Measurements from ENCODE around the gene SBNO1.
A peak's percentile ranks its signal among the peaks of the same experiment; 100 is the strongest.
"Not testable (repeated sequence)": the region's sequence is repeated elsewhere in the genome, so short reads cannot be mapped to it uniquely, and the experiment has no call there.

Gene SBNO1

DNA sequence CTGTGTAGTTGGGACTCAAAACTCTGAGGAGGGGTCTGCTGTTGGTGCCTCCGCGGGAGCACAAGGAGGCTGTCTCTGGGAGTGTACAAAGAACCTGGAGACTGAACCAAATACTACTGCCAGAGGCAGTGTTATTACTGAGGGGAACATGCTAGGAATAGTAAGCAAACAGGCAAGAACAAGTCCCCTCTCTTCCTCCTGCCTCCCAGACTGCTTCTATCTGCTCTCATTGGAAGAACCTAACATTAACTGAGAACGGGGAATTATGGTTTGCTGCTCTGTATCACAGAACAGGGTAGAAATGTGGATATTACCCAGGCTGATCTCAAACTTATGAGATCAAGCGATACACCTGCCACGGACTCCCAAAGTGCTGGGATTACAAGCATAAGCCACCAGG is 14.7 kb upstream of the SBNO1 start:
- DNase-seq, result no peak
- Mint-ChIP-seq H3K27ac (no peak overlapping the region), H3K36me3 (no peaks in the 10 kb centered on the region), H3K4me1 (peaks cover 12% of the 10 kb centered on the region), H3K4me3 (no peak overlapping the region), H3K27me3 (no peaks in the 10 kb centered on the region), H3K9me3 (no peaks in the 10 kb centered on the region)
- CTCF ChIA-PET, result no interaction called here

DNA sequence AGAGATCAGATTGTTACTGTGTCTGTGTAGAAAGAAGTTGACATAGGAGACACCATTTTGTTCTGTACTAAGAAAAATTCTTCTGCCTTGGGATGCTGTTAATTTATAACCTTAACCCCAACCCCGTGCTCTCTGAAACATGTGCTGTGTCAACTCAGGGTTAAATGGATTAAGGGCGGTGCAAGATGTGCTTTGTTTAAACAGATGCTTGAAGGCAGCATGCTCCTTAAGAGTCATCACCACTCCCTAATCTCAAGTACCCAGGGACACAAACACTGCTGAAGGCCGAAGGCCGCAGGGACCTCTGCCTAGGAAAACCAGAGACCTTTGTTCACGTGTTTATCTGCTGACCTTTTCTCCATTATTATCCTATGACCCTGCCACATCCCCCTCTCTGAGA is 7.8 kb upstream of the SBNO1 start:
- DNase-seq, H3K27ac Mint-ChIP-seq, H3K9me3 Mint-ChIP-seq, H3K27me3 Mint-ChIP-seq, H3K4me3 Mint-ChIP-seq, CTCF ChIA-PET, H3K36me3 Mint-ChIP-seq, H3K4me1 Mint-ChIP-seq: not testable (repeated sequence)

DNA sequence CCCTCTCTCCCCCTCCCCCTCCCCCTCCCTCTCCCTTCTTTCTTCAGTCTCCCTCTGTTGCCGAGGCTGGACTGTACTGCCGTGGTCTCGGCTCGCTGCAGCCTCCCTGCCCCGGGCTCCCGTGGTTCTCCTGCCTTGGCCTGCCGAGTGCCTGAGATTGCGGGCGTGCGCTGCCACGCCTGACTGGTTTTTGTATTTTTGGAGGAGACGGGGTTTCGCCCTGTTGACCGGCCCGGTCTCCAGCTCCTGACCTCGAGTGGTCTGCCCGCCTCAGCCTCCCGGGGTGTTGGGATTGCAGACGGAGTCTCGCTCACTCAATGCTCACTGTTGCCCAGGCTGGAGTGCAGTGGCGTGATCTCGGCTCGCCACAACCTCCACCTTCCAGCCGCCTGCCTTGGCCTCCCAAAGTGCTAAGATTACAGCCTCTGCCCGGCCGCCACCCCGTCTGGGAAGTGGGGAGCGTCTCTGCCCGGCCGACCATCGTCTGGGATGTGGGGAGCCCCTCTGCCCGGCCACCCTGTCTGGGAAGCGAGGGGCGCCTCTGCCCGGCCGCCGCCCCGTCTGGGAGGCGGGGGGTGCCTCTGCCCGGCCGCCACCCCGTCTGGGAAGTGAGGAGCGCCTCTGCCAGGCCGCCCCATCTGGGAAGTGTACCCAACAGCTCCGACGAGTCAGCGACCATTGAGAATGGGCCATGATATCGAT is 7.2 kb upstream of the SBNO1 start:
- CTCF ChIA-PET, H3K4me1 Mint-ChIP-seq, H3K9me3 Mint-ChIP-seq, DNase-seq, H3K27ac Mint-ChIP-seq, H3K4me3 Mint-ChIP-seq, H3K36me3 Mint-ChIP-seq, H3K27me3 Mint-ChIP-seq: not testable (repeated sequence)

- Mint-ChIP-seq H3K27ac (no peak overlapping the region), H3K4me1 (peaks cover 2% of the 10 kb centered on the region), H3K36me3 (no peaks in the 10 kb centered on the region), H3K9me3 (no peaks in the 10 kb centered on the region), H3K27me3 (peaks cover 9% of the 10 kb centered on the region), H3K4me3 (no peak overlapping the region)
- no peak for DNase-seq
- CTCF ChIA-PET, result no interaction called here
Observed at GRCh38 chr12:123369229-123369628, 4.6 kb upstream of the SBNO1 start.

GRCh38 chr12:123368431-123368830 is 3.8 kb upstream of the SBNO1 start:
- H3K4me3 Mint-ChIP-seq, H3K4me1 Mint-ChIP-seq, CTCF ChIA-PET, H3K27me3 Mint-ChIP-seq, DNase-seq, H3K36me3 Mint-ChIP-seq, H3K9me3 Mint-ChIP-seq, H3K27ac Mint-ChIP-seq: not testable (repeated sequence)

GRCh38 chr12:123367511-123367910 is 2.9 kb upstream of the SBNO1 start:
- Mint-ChIP-seq H3K4me3 (no peak overlapping the region), H3K27me3 (no peaks in the 10 kb centered on the region), H3K4me1 (peaks cover 11% of the 10 kb centered on the region), H3K36me3 (no peaks in the 10 kb centered on the region), H3K27ac (no peak overlapping the region), H3K9me3 (no peaks in the 10 kb centered on the region)
- no peak for DNase-seq
- CTCF ChIA-PET, result no interaction called here

DNA sequence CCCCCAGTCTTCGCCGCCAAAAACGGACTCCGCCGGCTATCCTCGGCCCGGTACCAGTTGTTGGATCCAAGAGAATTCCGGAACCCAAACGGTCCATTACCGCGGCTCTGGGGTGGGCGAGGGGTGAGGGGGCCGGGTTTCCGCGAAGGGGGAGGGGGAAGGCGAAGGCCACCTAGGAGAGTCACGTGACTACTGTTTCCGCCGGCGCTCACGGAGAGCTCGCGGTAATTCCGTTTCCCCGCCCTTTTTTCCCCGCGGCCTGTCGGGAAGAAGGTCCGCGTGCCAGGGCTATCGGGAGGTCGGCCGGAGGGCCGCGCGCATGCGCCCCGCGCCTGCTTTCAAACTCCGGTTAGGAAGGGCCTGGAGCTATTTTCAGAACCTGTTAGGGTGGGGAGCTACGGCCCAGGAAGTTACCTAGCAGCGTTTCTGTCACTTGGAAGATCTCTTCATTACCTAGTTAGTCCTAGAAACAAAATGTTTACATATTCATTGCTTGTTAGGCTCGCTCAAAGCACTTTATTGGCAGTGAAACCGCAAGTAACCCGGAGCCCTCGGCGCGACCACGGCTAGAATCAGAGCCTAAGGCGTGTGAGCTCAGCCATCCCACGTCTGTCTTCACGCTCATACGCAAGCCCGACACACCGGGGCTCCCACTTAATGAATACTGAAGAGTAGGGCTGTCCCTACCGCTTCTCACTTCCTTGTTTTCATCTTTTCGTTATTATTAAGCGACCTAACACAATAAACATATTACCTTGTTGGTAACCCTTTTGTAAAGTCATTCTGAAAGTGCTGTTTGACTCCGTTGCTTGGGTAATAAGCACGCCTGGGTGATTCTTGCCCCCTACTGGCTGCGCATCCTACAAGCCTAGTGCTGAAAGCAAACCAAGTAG is 624 bp upstream of the SBNO1 start:
- H3K9me3 Mint-ChIP-seq, result no peaks in the 10 kb centered on the region

DNA sequence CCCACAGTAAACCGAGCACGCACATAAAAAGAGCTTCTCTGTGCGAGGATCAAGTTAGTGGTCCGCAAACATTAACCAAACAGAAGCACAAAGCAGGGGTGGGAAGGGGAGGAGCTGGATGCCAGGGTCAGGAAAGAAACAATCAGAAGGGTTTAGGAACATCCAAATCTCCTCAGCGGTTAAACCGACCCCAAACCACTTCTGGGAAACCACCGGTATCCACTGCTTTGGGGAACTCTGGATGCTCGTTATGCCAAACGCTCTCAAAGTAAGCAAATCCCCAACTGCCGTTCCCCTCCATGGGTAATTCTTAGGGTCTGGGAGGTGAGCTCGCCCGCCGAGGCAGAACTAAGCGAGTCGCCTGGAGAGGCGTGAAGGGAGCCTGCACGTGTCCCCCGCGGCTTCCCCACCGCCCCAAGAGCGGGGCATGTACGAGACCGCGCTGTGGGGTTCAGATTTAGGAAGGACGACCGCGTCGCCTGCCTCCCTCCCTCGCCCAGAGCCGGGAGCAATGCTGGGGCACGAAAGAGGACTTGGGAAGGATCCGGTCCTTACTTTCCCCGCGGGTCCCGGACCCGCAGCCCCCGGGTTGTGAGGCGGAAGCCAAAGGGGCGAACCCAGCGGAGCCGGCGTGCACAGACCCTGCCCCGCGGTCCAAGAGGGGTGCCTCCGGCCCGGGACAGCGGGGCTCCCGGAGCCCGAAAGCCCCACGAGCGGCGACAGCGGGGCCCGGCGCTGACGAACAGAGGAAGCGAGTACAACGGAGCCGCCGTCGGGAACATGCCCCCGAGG is 711 bp downstream of the SBNO1 start:
- peak; percentile 49 for DNase-seq
- H3K4me1 Mint-ChIP-seq, result peaks cover 11% of the 10 kb centered on the region
- no peaks in the 10 kb centered on the region for H3K9me3 Mint-ChIP-seq
- H3K27ac Mint-ChIP-seq, result peak overlapping the region; percentile 92
- no peaks in the 10 kb centered on the region for H3K27me3 Mint-ChIP-seq
- H3K36me3 Mint-ChIP-seq, result no peaks in the 10 kb centered on the region
- H3K4me3 Mint-ChIP-seq, result peak overlapping the region; percentile 97
- CTCF ChIA-PET, result interaction anchor here (0.9 kb wide), 1 partner anchor 20 kb away, joined by 3 read pairs; the partner anchor contains the start of gene KMT5A

More for the DNA sequence above, 624 bp upstream of the SBNO1 start:
- no peaks in the 10 kb centered on the region for H3K36me3 Mint-ChIP-seq
- DNase-seq, result peak; percentile 98
- H3K27ac Mint-ChIP-seq, result peak overlapping the region; percentile 96
- CTCF ChIA-PET, result interaction anchor here (0.6 to 1.5 kb wide), 12 partner anchors 19 to 218 kb away, joined by 3 to 14 read pairs (median 3); partner anchors contain the start of gene KMT5A
- no peaks in the 10 kb centered on the region for H3K27me3 Mint-ChIP-seq
- peak overlapping the region; percentile 80 for H3K4me3 Mint-ChIP-seq
- peaks cover 11% of the 10 kb centered on the region for H3K4me1 Mint-ChIP-seq

- CTCF ChIA-PET, result interaction anchor here (0.7 to 0.9 kb wide), 2 partner anchors 20 to 802 kb away, joined by 3 read pairs; partner anchors contain the start of gene KMT5A
Observed at GRCh38 chr12:123363390-123363739, 1.3 kb downstream of the SBNO1 start.

DNA sequence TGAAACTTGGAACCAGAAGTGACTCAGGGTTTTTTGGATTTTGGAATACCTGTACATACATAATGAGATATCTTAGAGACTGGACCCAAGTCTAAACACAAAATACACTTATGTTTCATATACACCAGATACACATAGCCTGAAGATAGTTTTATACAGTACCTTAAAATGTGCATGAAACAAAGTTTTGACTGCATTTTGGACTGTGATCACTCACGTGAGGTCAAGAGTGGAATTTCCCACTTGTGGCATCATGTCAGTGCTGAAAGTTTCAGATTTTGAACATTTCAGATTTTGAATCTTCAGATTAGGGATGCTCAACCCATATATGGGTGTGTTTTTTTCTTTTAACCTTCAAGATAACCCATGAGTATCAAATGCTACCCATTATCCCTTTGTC is 6.6 kb downstream of the SBNO1 start:
- no peaks in the 10 kb centered on the region for H3K27me3 Mint-ChIP-seq
- H3K9me3 Mint-ChIP-seq, result no peaks in the 10 kb centered on the region
- H3K4me1 Mint-ChIP-seq, result peaks cover 28% of the 10 kb centered on the region
- no peak overlapping the region for H3K27ac Mint-ChIP-seq
- no peak for DNase-seq
- H3K4me3 Mint-ChIP-seq, result no peak overlapping the region
- CTCF ChIA-PET, result no interaction called here
- peaks cover 7% of the 10 kb centered on the region for H3K36me3 Mint-ChIP-seq

More at GRCh38 chr12:123363390-123363739, 1.3 kb downstream of the SBNO1 start:
- H3K27me3 Mint-ChIP-seq, result no peaks in the 10 kb centered on the region
- H3K4me1 Mint-ChIP-seq, result peaks cover 11% of the 10 kb centered on the region
- no peaks in the 10 kb centered on the region for H3K36me3 Mint-ChIP-seq
- peak overlapping the region; percentile 97 for H3K4me3 Mint-ChIP-seq
- H3K9me3 Mint-ChIP-seq, result no peaks in the 10 kb centered on the region
- DNase-seq, result no peak
- peak overlapping the region; percentile 92 for H3K27ac Mint-ChIP-seq

GRCh38 chr12:123356159-123356670 is 8.4 kb downstream of the SBNO1 start:
- DNase-seq, result no peak
- Mint-ChIP-seq H3K4me3 (no peak overlapping the region), H3K27ac (no peak overlapping the region), H3K27me3 (no peaks in the 10 kb centered on the region), H3K9me3 (no peaks in the 10 kb centered on the region), H3K4me1 (peaks cover 37% of the 10 kb centered on the region), H3K36me3 (peaks cover 12% of the 10 kb centered on the region)
- CTCF ChIA-PET, result no interaction called here

GRCh38 chr12:123354600-123354999 is 10.0 kb downstream of the SBNO1 start:
- no peak for DNase-seq
- H3K27ac Mint-ChIP-seq, result no peak overlapping the region
- peaks cover 37% of the 10 kb centered on the region for H3K4me1 Mint-ChIP-seq
- no peaks in the 10 kb centered on the region for H3K27me3 Mint-ChIP-seq
- CTCF ChIA-PET, result no interaction called here
- H3K4me3 Mint-ChIP-seq, result no peak overlapping the region
- no peaks in the 10 kb centered on the region for H3K9me3 Mint-ChIP-seq
- peaks cover 12% of the 10 kb centered on the region for H3K36me3 Mint-ChIP-seq

DNA sequence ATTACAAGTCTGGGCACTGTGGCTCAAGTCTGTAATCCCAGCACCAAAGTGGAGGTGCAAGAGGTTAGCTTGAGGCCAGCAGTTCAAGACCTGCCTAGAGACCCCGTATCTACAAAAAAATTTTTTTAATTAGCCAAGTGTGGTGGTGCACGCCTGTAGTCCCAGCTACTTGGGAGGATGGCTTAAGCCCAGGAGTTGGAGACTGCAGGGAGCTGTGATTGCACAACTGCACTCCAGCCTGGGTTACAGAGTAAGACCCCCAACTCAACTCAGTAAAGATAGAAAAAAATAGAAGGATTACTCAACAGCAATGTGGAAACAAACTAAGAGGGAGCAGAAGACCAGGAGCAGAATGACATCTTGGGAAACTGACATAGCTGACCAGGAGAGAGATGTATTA is 13.3 kb downstream of the SBNO1 start:
- no peak for DNase-seq
- no peaks in the 10 kb centered on the region for H3K27me3 Mint-ChIP-seq
- CTCF ChIA-PET, result no interaction called here
- peaks cover 29% of the 10 kb centered on the region for H3K4me1 Mint-ChIP-seq
- H3K27ac Mint-ChIP-seq, result no peak overlapping the region
- H3K9me3 Mint-ChIP-seq, result no peaks in the 10 kb centered on the region
- H3K36me3 Mint-ChIP-seq, result peaks cover 16% of the 10 kb centered on the region
- H3K4me3 Mint-ChIP-seq, result no peak overlapping the region

GRCh38 chr12:123346946-123347345 is 17.7 kb downstream of the SBNO1 start:
- CTCF ChIA-PET, result no interaction called here
- Mint-ChIP-seq H3K4me3 (no peak overlapping the region), H3K9me3 (no peaks in the 10 kb centered on the region), H3K27ac (no peak overlapping the region), H3K36me3 (peaks cover 34% of the 10 kb centered on the region), H3K4me1 (peaks cover 4% of the 10 kb centered on the region), H3K27me3 (no peaks in the 10 kb centered on the region)
- no peak for DNase-seq
